Smooth muscle cell (in vitro differentiated cells): ENCODE results near the gene CNOT6. TPM values are rescaled to one million over a fixed set of nuclear protein-coding genes. Genes with fewer than 3 reads are reported as not detected.

Source experiments
- DNase-seq: peaks from one replicate; lab custom pipeline; 2025; ENCODE audit not compliant: unreplicated experiment; lab: John Stamatoyannopoulos, UW
- H2AFZ ChIP-seq: fragments of 200-600 bp; sonication (generic); 2 replicates; pipeline ENCODE4 v1.6.0; 2016; ENCODE audit warnings: antibody characterized with exemption, low read depth, mild to moderate bottlenecking
- H3F3A ChIP-seq: fragments of 200-600 bp; sonication (generic); 2 replicates; pipeline ENCODE4 v1.6.0; 2017; ENCODE audit warnings: antibody characterized with exemption, low read depth
- H3K27ac ChIP-seq: fragments of 200-600 bp; sonication (generic); 2 replicates; pipeline ENCODE4 v1.5.1; 2016; ENCODE audit warnings: low read depth, mild to moderate bottlenecking
- H3K27me3 ChIP-seq: fragments of 200-600 bp; sonication (generic); 2 replicates; pipeline ENCODE4 v1.6.1; 2016; ENCODE audit warnings: low read depth, mild to moderate bottlenecking
- H3K36me3 ChIP-seq: fragments of 200-600 bp; sonication (generic); 2 replicates; pipeline ENCODE4 v1.5.1; 2016; ENCODE audit warnings: low read depth
- H3K4me1 ChIP-seq: fragments of 200-600 bp; sonication (generic); 2 replicates; pipeline ENCODE4 v1.5.1; 2016; ENCODE audit warnings: low read depth
- H3K4me2 ChIP-seq: fragments of 200-600 bp; sonication (generic); 2 replicates; pipeline ENCODE4 v1.6.0; 2016; ENCODE audit warnings: mild to moderate bottlenecking
- H3K4me3 ChIP-seq: fragments of 200-600 bp; sonication (generic); 2 replicates; pipeline ENCODE4 v1.5.1; 2016; ENCODE audit warnings: mild to moderate bottlenecking
- H3K79me2 ChIP-seq: fragments of 200-600 bp; sonication (generic); 2 replicates; pipeline ENCODE4 v1.6.0; 2016; ENCODE audit warnings: low read depth, mild to moderate bottlenecking
- H3K9ac ChIP-seq: fragments of 200-600 bp; sonication (generic); 2 replicates; pipeline ENCODE4 v1.6.0; 2016; ENCODE audit warnings: low read depth
- H3K9me3 ChIP-seq: fragments of 200-600 bp; sonication (generic); replicated peaks from 2 replicates; pipeline ENCODE4 v1.5.1; 2016; ENCODE audit warnings: low read depth
- H4K20me1 ChIP-seq: fragments of 200-600 bp; sonication (generic); 2 replicates; pipeline ENCODE4 v1.6.0; 2016; ENCODE audit warnings: low read depth
- CTCF ChIP-seq: fragments of 200-600 bp; sonication (generic); IDR thresholded peaks from 2 replicates; pipeline ENCODE4 v1.5.1; 2017; ENCODE audit warnings: borderline replicate concordance, mild to moderate bottlenecking, antibody characterized with exemption; ENCODE audit not compliant: insufficient read depth, poor library complexity, severe bottlenecking
- WGBS: methylation state at CpG from one replicate; pipeline ENCODE4 v1.1.7; 2016; ENCODE audit warnings: low lambda C conversion rate; 5-methylcytosine and 5-hydroxymethylcytosine counted together
- polyA plus RNA-seq: library from polyadenylated mRNA; unstranded; fragments of >200 nt; fragmentation: Nextera tagmentation; extraction: Ambion mirVana; gene quantifications from 2 replicates; pipeline ENCODE4 v1.2.1, GENCODE V29; 2016
- total RNA-seq: library from RNA; depleted of rRNA; stranded (reverse); fragments of >200 nt; gene quantifications from 2 replicates; pipeline ENCODE4 v1.2.3, GENCODE V29; 2014

CNOT6 gene
- total and polyA plus RNA-seq, 2 experiments from 2014 or later = 6.2 to 19.7 TPM

GRCh38 chr5:180522330-180522729 is 28.2 kb downstream of the CNOT6 start:
- Histone ChIP-seq H2AFZ (no peak overlapping the region), H3K9ac (no peak overlapping the region), H3K79me2 (peaks cover 100% of the 10 kb centered on the region), H3K27ac (no peak overlapping the region), H3K9me3 (no peaks in the 10 kb centered on the region), H3K4me2 (no peak overlapping the region), H3K4me1 (peaks cover 27% of the 10 kb centered on the region), H3F3A (peaks cover 2% of the 10 kb centered on the region), H3K4me3 (no peak overlapping the region), H4K20me1 (peaks cover 99% of the 10 kb centered on the region), H3K27me3 (no peaks in the 10 kb centered on the region), H3K36me3 (no peaks in the 10 kb centered on the region)
- WGBS = 77% methylated on average over 5 of the region's 5 CpGs
- DNase-seq = no peak
- no peak for TF ChIP-seq CTCF

GRCh38 chr5:180523629-180524466 is 29.7 kb downstream of the CNOT6 start:
- Histone ChIP-seq H3K36me3 (no peaks in the 10 kb centered on the region), H2AFZ (no peak overlapping the region), H3K27me3 (no peaks in the 10 kb centered on the region), H3F3A (peaks cover 2% of the 10 kb centered on the region), H3K9ac (no peak overlapping the region), H3K4me2 (peak overlapping the region; percentile 43), H3K27ac (peak overlapping the region; percentile 5), H4K20me1 (peaks cover 98% of the 10 kb centered on the region), H3K4me1 (peaks cover 27% of the 10 kb centered on the region), H3K79me2 (peaks cover 100% of the 10 kb centered on the region), H3K4me3 (peak overlapping the region; percentile 13), H3K9me3 (no peaks in the 10 kb centered on the region)
- no peak for DNase-seq
- 44% methylated on average over 4 of the region's 4 CpGs for WGBS
- TF ChIP-seq CTCF = no peak

- H3K4me1 ChIP-seq = peaks cover 27% of the 10 kb centered on the region
- no peak overlapping the region for H3K27ac ChIP-seq
- peaks cover 2% of the 10 kb centered on the region for H3F3A ChIP-seq
- no peak overlapping the region for H3K4me3 ChIP-seq
- H3K9me3 ChIP-seq = no peaks in the 10 kb centered on the region
- peaks cover 6% of the 10 kb centered on the region for H3K36me3 ChIP-seq
- H2AFZ ChIP-seq = no peak overlapping the region
- no peak overlapping the region for H3K4me2 ChIP-seq
- H3K79me2 ChIP-seq = peaks cover 97% of the 10 kb centered on the region
- peaks cover 97% of the 10 kb centered on the region for H4K20me1 ChIP-seq
- H3K9ac ChIP-seq = no peak overlapping the region
- no peaks in the 10 kb centered on the region for H3K27me3 ChIP-seq
- no peak for TF ChIP-seq CTCF
- WGBS = 93% methylated on average over 4 of the region's 4 CpGs
- no peak for DNase-seq
Observed at GRCh38 chr5:180525399-180525798, 31.2 kb downstream of the CNOT6 start.
